Hematopoietic multipotent progenitor cell treated with erythropoietin and hydrocortisone succinate and interleukin-3 and kit ligand, for 6 days (in vitro differentiated cells): ENCODE results near the gene KCNT1.

ENCODE experiments used
- DNase-seq: peaks from one replicate; pipeline ENCODE4 v3.0.0-alpha.2; 2015

The KCNT1 gene

GRCh38 chr9:135804581-135805421 is 102.8 kb downstream of the KCNT1 start:
- peak; percentile 67 for DNase-seq

GRCh38 chr9:135805422-135806022 is 103.5 kb downstream of the KCNT1 start:
- DNase-seq, result no peak

GRCh38 chr9:135809166-135809565 is 107.2 kb downstream of the KCNT1 start:
- no peak for DNase-seq

- no peak for DNase-seq
Measured at GRCh38 chr9:135810806-135811575, 109.0 kb downstream of the KCNT1 start.

- no peak for DNase-seq
Measured at GRCh38 chr9:135811801-135812200, 109.8 kb downstream of the KCNT1 start.

- no peak for DNase-seq
Measured at GRCh38 chr9:135812961-135813360, 111.0 kb downstream of the KCNT1 start.

- no peak for DNase-seq
Measured at GRCh38 chr9:135813671-135814290, 111.8 kb downstream of the KCNT1 start.

GRCh38 chr9:135814421-135815095 is 112.6 kb downstream of the KCNT1 start:
- no peak for DNase-seq

GRCh38 chr9:135815413-135815812 is 113.4 kb downstream of the KCNT1 start:
- DNase-seq, result no peak

GRCh38 chr9:135815830-135816650 is 114.1 kb downstream of the KCNT1 start:
- no peak for DNase-seq

GRCh38 chr9:135816651-135816970 is 114.6 kb downstream of the KCNT1 start:
- no peak for DNase-seq

- DNase-seq, result no peak
Measured at GRCh38 chr9:135817951-135818717, 116.1 kb downstream of the KCNT1 start.

GRCh38 chr9:135818718-135819475 is 116.9 kb downstream of the KCNT1 start:
- no peak for DNase-seq

GRCh38 chr9:135819905-135820304 is 117.9 kb downstream of the KCNT1 start:
- no peak for DNase-seq

GRCh38 chr9:135820661-135821060 is 118.7 kb downstream of the KCNT1 start:
- no peak for DNase-seq

GRCh38 chr9:135821116-135821515 is 119.1 kb downstream of the KCNT1 start:
- no peak for DNase-seq

GRCh38 chr9:135821733-135822373 is 119.9 kb downstream of the KCNT1 start:
- no peak for DNase-seq

- no peak for DNase-seq
Measured at GRCh38 chr9:135822374-135822755, 120.4 kb downstream of the KCNT1 start.

- no peak for DNase-seq
Measured at GRCh38 chr9:135823036-135823435, 121.1 kb downstream of the KCNT1 start.
